WTC11 (cell line): Measurements from ENCODE around the gene ARSK. TPM values are rescaled to one million over a fixed set of nuclear protein-coding genes. Genes with fewer than 3 reads are reported as not detected.
A peak's percentile ranks its signal among the peaks of the same experiment; 100 is the strongest.

Source experiments
- ARID4B ChIP-seq: sonication (generic); formaldehyde crosslinking; IDR thresholded peaks from 2 replicates; pipeline ENCODE4 v1.8.0; 2023; ENCODE audit warnings: missing genetic modification reagents, mild to moderate bottlenecking, borderline replicate concordance
- ATF1 ChIP-seq: sonication (generic); formaldehyde crosslinking; IDR thresholded peaks from 2 replicates; pipeline ENCODE4 v1.8.1; 2023; ENCODE audit warnings: mild to moderate bottlenecking, moderate library complexity, missing genetic modification reagents
- CBFB ChIP-seq: sonication (generic); formaldehyde crosslinking; IDR thresholded peaks from 2 replicates; pipeline ENCODE4 v1.8.1; 2022; ENCODE audit warnings: mild to moderate bottlenecking, low read depth, missing genetic modification reagents
- CREM ChIP-seq: sonication (generic); formaldehyde crosslinking; IDR thresholded peaks from 2 replicates; pipeline ENCODE4 v1.8.1; 2022; ENCODE audit warnings: mild to moderate bottlenecking, missing genetic modification reagents, moderate library complexity
- ELF4 ChIP-seq: sonication (generic); formaldehyde crosslinking; IDR thresholded peaks from 2 replicates; pipeline ENCODE4 v1.8.1; 2022; ENCODE audit warnings: low read depth, mild to moderate bottlenecking, moderate library complexity, missing genetic modification reagents
- GABPB1 ChIP-seq: sonication (generic); formaldehyde crosslinking; IDR thresholded peaks from 2 replicates; pipeline ENCODE4 v1.8.1; 2023; ENCODE audit warnings: mild to moderate bottlenecking, missing genetic modification reagents
- HMGA2 ChIP-seq: fragments of 250-450 bp; sonication (Bioruptor Pico); IDR thresholded peaks from 2 replicates; pipeline ENCODE4 v1.4.0; 2021; ENCODE audit warnings: mild to moderate bottlenecking, moderate library complexity
- KAT7 ChIP-seq: sonication (generic); formaldehyde crosslinking; IDR thresholded peaks from 2 replicates; pipeline ENCODE4 v1.8.1; 2023; ENCODE audit warnings: missing genetic modification reagents, mild to moderate bottlenecking, borderline replicate concordance
- MAX ChIP-seq: sonication (generic); formaldehyde crosslinking; IDR thresholded peaks from 2 replicates; pipeline ENCODE4 v1.8.0; 2022; ENCODE audit warnings: mild to moderate bottlenecking, missing genetic modification reagents
- MLX ChIP-seq: sonication (generic); formaldehyde crosslinking; IDR thresholded peaks from 2 replicates; pipeline ENCODE4 v1.8.1; 2023; ENCODE audit warnings: mild to moderate bottlenecking, missing genetic modification reagents, moderate library complexity
- NFYB ChIP-seq: sonication (generic); formaldehyde crosslinking; conservative IDR thresholded peaks from 2 replicates; pipeline ENCODE4 v1.8.0; 2022; ENCODE audit warnings: low read depth, missing genetic modification reagents
- NR1H2 ChIP-seq: sonication (generic); formaldehyde crosslinking; IDR thresholded peaks from 2 replicates; pipeline ENCODE4 v1.9.0; 2021; ENCODE audit warnings: mild to moderate bottlenecking, moderate library complexity, missing genetic modification reagents
- SOX15 ChIP-seq: fragments of 250-450 bp; sonication (Bioruptor Pico); IDR thresholded peaks from 2 replicates; pipeline ENCODE4 v1.9.0; 2021; ENCODE audit warnings: mild to moderate bottlenecking
- TEAD1 ChIP-seq: sonication (generic); formaldehyde crosslinking; IDR thresholded peaks from 2 replicates; pipeline ENCODE4 v1.8.0; 2022; ENCODE audit warnings: mild to moderate bottlenecking, missing genetic modification reagents
- ZMAT4 ChIP-seq: fragments of 250-450 bp; sonication (Bioruptor Pico); IDR thresholded peaks from 2 replicates; pipeline ENCODE4 v1.9.0; 2021; ENCODE audit warnings: mild to moderate bottlenecking
- ZNF219 ChIP-seq: sonication (generic); formaldehyde crosslinking; IDR thresholded peaks from 2 replicates; pipeline ENCODE4 v1.8.0; 2023; ENCODE audit warnings: missing genetic modification reagents, mild to moderate bottlenecking, borderline replicate concordance
- ZNF396 ChIP-seq: fragments of 250-450 bp; sonication (Bioruptor Pico); IDR thresholded peaks from 2 replicates; pipeline ENCODE4 v1.8.0; 2021; ENCODE audit warnings: mild to moderate bottlenecking, moderate library complexity, borderline replicate concordance
- ZNF425 ChIP-seq: fragments of 250-450 bp; sonication (Bioruptor Pico); conservative IDR thresholded peaks from 2 replicates; pipeline ENCODE4 v1.9.0; 2021; ENCODE audit warnings: mild to moderate bottlenecking
- ZNF512 ChIP-seq: sonication (generic); formaldehyde crosslinking; IDR thresholded peaks from 2 replicates; pipeline ENCODE4 v1.8.1; 2022; ENCODE audit warnings: missing genetic modification reagents, borderline replicate concordance
- total RNA-seq: library from RNA; stranded (reverse); gene quantifications from 3 replicates; pipeline ENCODE4 v1.2.3, GENCODE V29; 2021
- TF ChIP-seq, protein P1 (sequence below): sonication (generic); formaldehyde crosslinking; IDR thresholded peaks from 2 replicates; pipeline ENCODE4 v1.8.0; 2023; ENCODE audit warnings: missing genetic modification reagents
- TF ChIP-seq, protein P2 (sequence below): fragments of 250-450 bp; sonication (Bioruptor Pico); IDR thresholded peaks from 2 replicates; pipeline ENCODE4 v1.9.0; 2021; ENCODE audit warnings: moderate library complexity, mild to moderate bottlenecking, inconsistent platforms, borderline replicate concordance
- TF ChIP-seq, protein P3 (sequence below): sonication (generic); formaldehyde crosslinking; IDR thresholded peaks from 2 replicates; pipeline ENCODE4 v1.8.1; 2023; ENCODE audit warnings: mild to moderate bottlenecking, moderate library complexity, missing genetic modification reagents
- TF ChIP-seq, protein P4 (sequence below): sonication (generic); formaldehyde crosslinking; IDR thresholded peaks from 2 replicates; pipeline ENCODE4 v1.8.1; 2022; ENCODE audit warnings: mild to moderate bottlenecking, moderate library complexity, missing genetic modification reagents

The ARSK gene
- total RNA-seq, 1 experiment from 2014 or later: 15.1 TPM

- no peak for TF ChIP-seq ELF4
- TF ChIP-seq TEAD1 (CRISPR knock-in tag): peak; percentile 66; the same call in 1 of the 2 replicates
- peak; percentile 81 for TF ChIP-seq MAX
- TF ChIP-seq NFYB (CRISPR knock-in tag): no peak
- no peak for TF ChIP-seq CBFB (CRISPR knock-in tag)
- TF ChIP-seq CREM (CRISPR knock-in tag): peak; percentile 56; the same call in 1 of the 2 replicates
- TF ChIP-seq, protein P1, sequence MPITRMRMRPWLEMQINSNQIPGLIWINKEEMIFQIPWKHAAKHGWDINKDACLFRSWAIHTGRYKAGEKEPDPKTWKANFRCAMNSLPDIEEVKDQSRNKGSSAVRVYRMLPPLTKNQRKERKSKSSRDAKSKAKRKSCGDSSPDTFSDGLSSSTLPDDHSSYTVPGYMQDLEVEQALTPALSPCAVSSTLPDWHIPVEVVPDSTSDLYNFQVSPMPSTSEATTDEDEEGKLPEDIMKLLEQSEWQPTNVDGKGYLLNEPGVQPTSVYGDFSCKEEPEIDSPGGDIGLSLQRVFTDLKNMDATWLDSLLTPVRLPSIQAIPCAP (CRISPR knock-in tag): no peak
- no peak for TF ChIP-seq MLX (CRISPR knock-in tag)
- TF ChIP-seq HMGA2 (CRISPR knock-in tag): no peak
- TF ChIP-seq KAT7: peak; percentile 91; the same call in 1 of the 2 replicates
- peak; percentile 80; the same call in 1 of the 2 replicates for TF ChIP-seq ARID4B
- TF ChIP-seq, protein P2, sequence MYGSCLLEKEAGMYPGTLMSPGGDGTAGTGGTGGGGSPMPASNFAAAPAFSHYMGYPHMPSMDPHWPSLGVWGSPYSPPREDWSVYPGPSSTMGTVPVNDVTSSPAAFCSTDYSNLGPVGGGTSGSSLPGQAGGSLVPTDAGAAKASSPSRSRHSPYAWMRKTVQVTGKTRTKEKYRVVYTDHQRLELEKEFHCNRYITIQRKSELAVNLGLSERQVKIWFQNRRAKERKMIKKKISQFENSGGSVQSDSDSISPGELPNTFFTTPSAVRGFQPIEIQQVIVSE (CRISPR knock-in tag): no peak
- TF ChIP-seq ZMAT4: no peak
- TF ChIP-seq SOX15 (CRISPR knock-in tag): no peak
- TF ChIP-seq ZNF512 (CRISPR knock-in tag): no peak
- TF ChIP-seq, protein P3, sequence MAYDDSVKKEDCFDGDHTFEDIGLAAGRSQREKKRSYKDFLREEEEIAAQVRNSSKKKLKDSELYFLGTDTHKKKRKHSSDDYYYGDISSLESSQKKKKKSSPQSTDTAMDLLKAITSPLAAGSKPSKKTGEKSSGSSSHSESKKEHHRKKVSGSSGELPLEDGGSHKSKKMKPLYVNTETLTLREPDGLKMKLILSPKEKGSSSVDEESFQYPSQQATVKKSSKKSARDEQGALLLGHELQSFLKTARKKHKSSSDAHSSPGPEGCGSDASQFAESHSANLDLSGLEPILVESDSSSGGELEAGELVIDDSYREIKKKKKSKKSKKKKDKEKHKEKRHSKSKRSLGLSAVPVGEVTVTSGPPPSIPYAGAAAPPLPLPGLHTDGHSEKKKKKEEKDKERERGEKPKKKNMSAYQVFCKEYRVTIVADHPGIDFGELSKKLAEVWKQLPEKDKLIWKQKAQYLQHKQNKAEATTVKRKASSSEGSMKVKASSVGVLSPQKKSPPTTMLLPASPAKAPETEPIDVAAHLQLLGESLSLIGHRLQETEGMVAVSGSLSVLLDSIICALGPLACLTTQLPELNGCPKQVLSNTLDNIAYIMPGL (CRISPR knock-in tag): peak; percentile 71; the same call in 1 of the 2 replicates
- no peak for TF ChIP-seq ZNF396
- no peak for TF ChIP-seq ZNF425 (CRISPR knock-in tag)
- no peak for TF ChIP-seq ATF1 (CRISPR knock-in tag)
- TF ChIP-seq ZNF219 (CRISPR knock-in tag): no peak
- TF ChIP-seq GABPB1 (CRISPR knock-in tag): peak; percentile 55; the same call in 1 of the 2 replicates
- TF ChIP-seq, protein P4, sequence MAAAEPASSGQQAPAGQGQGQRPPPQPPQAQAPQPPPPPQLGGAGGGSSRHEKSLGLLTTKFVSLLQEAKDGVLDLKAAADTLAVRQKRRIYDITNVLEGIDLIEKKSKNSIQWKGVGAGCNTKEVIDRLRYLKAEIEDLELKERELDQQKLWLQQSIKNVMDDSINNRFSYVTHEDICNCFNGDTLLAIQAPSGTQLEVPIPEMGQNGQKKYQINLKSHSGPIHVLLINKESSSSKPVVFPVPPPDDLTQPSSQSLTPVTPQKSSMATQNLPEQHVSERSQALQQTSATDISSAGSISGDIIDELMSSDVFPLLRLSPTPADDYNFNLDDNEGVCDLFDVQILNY (CRISPR knock-in tag): no peak; the same call in 1 of the 2 replicates
- TF ChIP-seq NR1H2 (CRISPR knock-in tag): no peak
Observed at GRCh38 chr5:95554647-95555548, at the start of gene ARSK, which contains the start of gene SKIC3 (continued).
